Muscle layer of colon (tissue), 2 donors: ENCODE measurements around the gene TIMM44.
"Not testable (repeated sequence)": the region's sequence is repeated elsewhere in the genome, so short reads cannot be mapped to it uniquely, and the experiment has no call there.

Source experiments
- H3K27ac ChIP-seq: one replicate; pipeline ENCODE4 v1.7.0; 2013; ENCODE audit warnings: low read depth, mild to moderate bottlenecking, low read length, moderate library complexity
- H3K27me3 ChIP-seq, 2 donors: one replicate each; pipeline ENCODE4 v1.7.0; 2013; ENCODE audit warnings: low read length in 2 of 2, mild to moderate bottlenecking in 2 of 2; ENCODE audit not compliant: insufficient read depth in 2 of 2, control insufficient read depth in 1 of 2
- H3K36me3 ChIP-seq: one replicate; pipeline ENCODE4 v1.7.0; 2013; ENCODE audit warnings: mild to moderate bottlenecking, low read length; ENCODE audit not compliant: insufficient read depth
- H3K4me1 ChIP-seq: one replicate; pipeline ENCODE4 v1.7.0; 2013; ENCODE audit warnings: mild to moderate bottlenecking, low read length; ENCODE audit not compliant: insufficient read depth
- H3K4me3 ChIP-seq, 2 donors: one replicate each; pipeline ENCODE4 v1.7.0; 2013; ENCODE audit warnings: low read length in 2 of 2, low read depth in 1 of 2, mild to moderate bottlenecking in 1 of 2, moderate library complexity in 1 of 2
- H3K9ac ChIP-seq: one replicate; pipeline ENCODE4 v1.7.0; 2013; ENCODE audit warnings: low read length
- H3K9me3 ChIP-seq: one replicate; pipeline ENCODE4 v1.7.0; 2013; ENCODE audit warnings: mild to moderate bottlenecking, low read length
- donor health status: abdominal sarcoma.
- donor health status: Adenocarcinoma of cecum.

The TIMM44 gene

GRCh38 chr19:7934766-7935165 is 8.7 kb downstream of the TIMM44 start:
- no peak overlapping the region for H3K27ac ChIP-seq
- H3K36me3 ChIP-seq: peaks cover 76% of the 10 kb centered on the region
- no peaks in the 10 kb centered on the region for H3K9me3 ChIP-seq
- H3K9ac ChIP-seq: no peak overlapping the region
- H3K27me3 ChIP-seq: no peaks in the 10 kb centered on the region
- H3K4me1 ChIP-seq: peaks cover 23% of the 10 kb centered on the region
- H3K4me3 ChIP-seq: no peak overlapping the region

GRCh38 chr19:7933828-7934725 is 9.4 kb downstream of the TIMM44 start:
- H3K9me3 ChIP-seq: no peaks in the 10 kb centered on the region
- H3K36me3 ChIP-seq: peaks cover 75% of the 10 kb centered on the region
- H3K27me3 ChIP-seq: no peaks in the 10 kb centered on the region
- peaks cover 30% of the 10 kb centered on the region for H3K4me1 ChIP-seq
- no peak overlapping the region for H3K9ac ChIP-seq
- no peak overlapping the region for H3K4me3 ChIP-seq
- no peak overlapping the region for H3K27ac ChIP-seq

- Histone ChIP-seq H3K4me3 (no peak overlapping the region), H3K27ac (no peak overlapping the region)
Observed at GRCh38 chr19:7933411-7933810, 10.1 kb downstream of the TIMM44 start.

GRCh38 chr19:7932930-7933300 is 10.6 kb downstream of the TIMM44 start:
- Histone ChIP-seq H3K27ac (peak overlapping the region; percentile 24), H3K36me3 (peaks cover 69% of the 10 kb centered on the region), H3K9me3 (no peaks in the 10 kb centered on the region), H3K27me3 (no peaks in the 10 kb centered on the region), H3K4me1 (peaks cover 41% of the 10 kb centered on the region), H3K4me3 (no peak overlapping the region), H3K9ac (no peak overlapping the region)

More at GRCh38 chr19:7933411-7933810, 10.1 kb downstream of the TIMM44 start:
- Histone ChIP-seq H3K9me3 (no peaks in the 10 kb centered on the region), H3K4me1 (peaks cover 36% of the 10 kb centered on the region), H3K36me3 (peaks cover 74% of the 10 kb centered on the region), H3K9ac (no peak overlapping the region), H3K27me3 (no peaks in the 10 kb centered on the region)

GRCh38 chr19:7932276-7932929 is 11.1 kb downstream of the TIMM44 start:
- Histone ChIP-seq H3K4me3 (no peak overlapping the region), H3K27me3 (no peaks in the 10 kb centered on the region), H3K36me3 (peaks cover 68% of the 10 kb centered on the region), H3K4me1 (peaks cover 46% of the 10 kb centered on the region), H3K9me3 (no peaks in the 10 kb centered on the region), H3K27ac (peak overlapping the region; percentile 24), H3K9ac (no peak overlapping the region)

GRCh38 chr19:7931221-7932061 is 12.0 kb downstream of the TIMM44 start:
- H3K27ac ChIP-seq: peak overlapping the region; percentile 88
- H3K27me3 ChIP-seq: no peaks in the 10 kb centered on the region
- H3K4me3 ChIP-seq: no peak overlapping the region
- H3K4me1 ChIP-seq: peaks cover 56% of the 10 kb centered on the region
- H3K9ac ChIP-seq: peak overlapping the region; percentile 11
- H3K9me3 ChIP-seq: no peaks in the 10 kb centered on the region
- peaks cover 62% of the 10 kb centered on the region for H3K36me3 ChIP-seq

- H3K27ac ChIP-seq: peak overlapping the region; percentile 87
- H3K9ac ChIP-seq: peak overlapping the region; percentile 11
- H3K4me3 ChIP-seq: no peak overlapping the region
- no peaks in the 10 kb centered on the region for H3K27me3 ChIP-seq
- H3K36me3 ChIP-seq: peaks cover 55% of the 10 kb centered on the region
- no peaks in the 10 kb centered on the region for H3K9me3 ChIP-seq
- peaks cover 59% of the 10 kb centered on the region for H3K4me1 ChIP-seq
Observed at GRCh38 chr19:7930765-7931164, 12.7 kb downstream of the TIMM44 start.

GRCh38 chr19:7930030-7930429 is 13.4 kb downstream of the TIMM44 start:
- H3K9me3 ChIP-seq, H3K27me3 ChIP-seq, H3K4me3 ChIP-seq: not testable (repeated sequence)
- peak overlapping the region; percentile 87 for H3K27ac ChIP-seq
- H3K9ac ChIP-seq: peak overlapping the region; percentile 11
- peaks cover 59% of the 10 kb centered on the region for H3K4me1 ChIP-seq
- peaks cover 48% of the 10 kb centered on the region for H3K36me3 ChIP-seq

GRCh38 chr19:7928741-7929701 is 14.4 kb downstream of the TIMM44 start:
- no peaks in the 10 kb centered on the region for H3K9me3 ChIP-seq
- peaks cover 59% of the 10 kb centered on the region for H3K4me1 ChIP-seq
- peaks cover 40% of the 10 kb centered on the region for H3K36me3 ChIP-seq
- H3K27me3 ChIP-seq: no peaks in the 10 kb centered on the region
- H3K9ac ChIP-seq: peak overlapping the region; percentile 82
- H3K27ac ChIP-seq: peak overlapping the region; percentile 84
- H3K4me3 ChIP-seq: peak overlapping the region in 1 of 2 donors; percentile 42

- Histone ChIP-seq H3K36me3 (peaks cover 33% of the 10 kb centered on the region), H3K27ac (peak overlapping the region; percentile 84), H3K9ac (peak overlapping the region; percentile 82), H3K27me3 (no peaks in the 10 kb centered on the region), H3K9me3 (no peaks in the 10 kb centered on the region), H3K4me3 (peak overlapping the region in 1 of 2 donors; percentile 42), H3K4me1 (peaks cover 62% of the 10 kb centered on the region)
Observed at GRCh38 chr19:7928334-7928706, 15.1 kb downstream of the TIMM44 start.
